Stimulated activated CD8-positive, alpha-beta memory T cell treated with anti-CD3 and anti-CD28 coated beads, Interleukin-2, amount 100 ng/mL, for 1 hour (primary cell): Measurements from ENCODE around the gene MYH1.

Source experiments
- DNase-seq, 2 donors: peaks; one replicate each; pipeline ENCODE4 v3.0.0-alpha.2; 2020; ENCODE audit warnings: low read depth in 2 of 2

MYH1 gene

GRCh38 chr17:10482252-10482651 lies 36.1 kb downstream of the MYH1 start:
- no peak for DNase-seq

- no peak for DNase-seq
Observed at GRCh38 chr17:10477701-10478100, 40.6 kb downstream of the MYH1 start.

GRCh38 chr17:10474536-10474935 lies 43.8 kb downstream of the MYH1 start:
- no peak for DNase-seq

DNA sequence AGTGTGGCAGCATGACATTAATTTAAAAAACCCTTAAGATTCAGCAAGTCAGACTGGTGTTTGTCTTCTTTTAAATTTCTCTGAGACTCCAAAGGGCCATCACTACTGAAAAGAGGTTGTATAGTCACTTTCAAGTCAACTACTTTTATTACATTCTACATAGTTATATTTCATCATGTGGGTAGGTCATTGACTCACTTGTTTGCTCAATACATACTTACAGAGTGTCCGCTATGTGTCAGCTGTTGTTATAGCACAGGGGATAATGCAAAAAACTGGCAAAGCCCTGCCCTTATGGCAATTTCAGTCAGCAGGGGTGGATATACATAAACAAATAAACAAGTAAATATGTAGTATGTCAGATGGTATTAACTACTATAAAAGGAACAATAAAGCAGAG lies 46.5 kb downstream of the MYH1 start:
- no peak for DNase-seq

GRCh38 chr17:10469459-10469858 lies 48.9 kb downstream of the MYH1 start, which contains the start of gene MYH4:
Gene MYH4, minus strand, starts transcription at chr17:10469559. Its CDS starts 2,814 bp downstream, at chr17:10466745.
- no peak for DNase-seq

DNA sequence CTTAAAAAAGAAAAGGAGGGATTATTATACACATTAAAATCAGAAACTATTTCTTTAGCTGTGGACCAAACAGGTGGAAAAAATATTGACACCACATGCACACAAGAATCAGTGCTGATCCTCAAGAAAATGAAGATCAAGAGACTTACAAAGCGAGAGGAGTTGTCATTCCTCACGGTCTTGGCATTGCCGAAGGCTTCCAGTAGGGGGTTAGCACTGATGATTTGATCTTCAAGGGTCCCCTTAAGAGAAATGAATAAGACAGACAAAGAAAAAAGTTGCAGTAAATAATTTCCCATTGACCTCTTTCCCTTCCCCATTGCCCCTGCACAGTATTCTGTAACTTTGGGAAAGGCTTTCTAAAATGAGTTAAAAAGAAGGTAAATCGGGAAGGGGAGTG lies 54.9 kb downstream of the MYH1 start:
- DNase-seq, result no peak

- DNase-seq, result no peak
Observed at GRCh38 chr17:10460062-10460461, 58.3 kb downstream of the MYH1 start.

GRCh38 chr17:10458701-10459100 lies 59.6 kb downstream of the MYH1 start:
- no peak for DNase-seq

GRCh38 chr17:10457952-10458351 lies 60.4 kb downstream of the MYH1 start:
- no peak for DNase-seq

- no peak for DNase-seq
Observed at GRCh38 chr17:10447026-10447931, 71.1 kb downstream of the MYH1 start.
